SJCRH30 (cell line): ENCODE data around the gene WSCD1. TPM values are rescaled to one million over a fixed set of nuclear protein-coding genes. Genes with fewer than 3 reads are reported as not detected.
A peak's percentile ranks its signal among the peaks of the same experiment; 100 is the strongest.

Experiments
- DNase-seq, 2 experiments: peaks; one replicate each; pipeline ENCODE4 v3.0.0-alpha.2; 2015 to 2020
- H3K27ac ChIP-seq: fragments of 250-450 bp; sonication (Bioruptor Pico); 2 replicates; pipeline ENCODE4 v1.5.1; 2020; ENCODE audit warnings: mild to moderate bottlenecking, moderate library complexity
- H3K27me3 ChIP-seq: fragments of 250-450 bp; sonication (Bioruptor Pico); 2 replicates; pipeline ENCODE4 v1.5.1; 2020; ENCODE audit warnings: mild to moderate bottlenecking, moderate library complexity
- H3K36me3 ChIP-seq: fragments of 250-450 bp; sonication (Bioruptor Pico); 2 replicates; pipeline ENCODE4 v1.5.1; 2020; ENCODE audit warnings: mild to moderate bottlenecking, moderate library complexity
- H3K4me1 ChIP-seq: fragments of 250-450 bp; sonication (Bioruptor Pico); 2 replicates; pipeline ENCODE4 v1.5.1; 2020; ENCODE audit warnings: mild to moderate bottlenecking, moderate library complexity
- H3K4me3 ChIP-seq: fragments of 250-450 bp; sonication (Bioruptor Pico); 2 replicates; pipeline ENCODE4 v1.5.1; 2020; ENCODE audit warnings: mild to moderate bottlenecking, moderate library complexity
- H3K9me3 ChIP-seq: fragments of 250-450 bp; sonication (Bioruptor Pico); replicated peaks from 2 replicates; pipeline ENCODE4 v1.5.1; 2020; ENCODE audit warnings: mild to moderate bottlenecking, moderate library complexity
- total RNA-seq: library from RNA; depleted of rRNA; stranded (reverse); fragments of >200 nt; shearing (Covaris generic); gene quantifications from 2 replicates; pipeline ENCODE4 v1.2.3, GENCODE V29; 2014

Gene WSCD1
- total RNA-seq, 1 experiment from 2014 or later: 101 TPM

DNA sequence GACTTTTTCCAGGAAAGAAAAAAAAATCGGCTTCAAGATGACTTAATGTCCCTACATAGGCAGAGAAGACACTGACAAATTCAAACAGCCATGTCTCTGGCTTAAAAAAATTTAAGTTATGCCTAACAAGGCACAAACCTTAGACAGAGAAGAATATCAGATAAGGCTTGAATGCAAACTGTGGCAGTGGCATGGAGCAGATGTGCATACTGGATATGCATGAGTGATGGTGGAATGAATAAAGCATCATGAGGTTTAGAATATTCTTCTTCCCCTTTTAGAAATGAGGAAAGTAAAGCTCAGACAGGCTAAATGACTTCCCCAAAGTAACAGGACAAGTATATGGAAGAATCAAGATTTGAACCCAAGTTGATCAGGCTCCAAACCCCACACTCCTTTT, 23.2 kb upstream of the WSCD1 start:
- no peaks in the 10 kb centered on the region for H3K9me3 ChIP-seq
- DNase-seq: no peak
- H3K4me1 ChIP-seq: peaks cover 17% of the 10 kb centered on the region
- no peak overlapping the region; the same call in 1 of the 2 replicates for H3K27ac ChIP-seq
- H3K27me3 ChIP-seq: no peaks in the 10 kb centered on the region
- H3K36me3 ChIP-seq: no peaks in the 10 kb centered on the region
- H3K4me3 ChIP-seq: no peak overlapping the region

GRCh38 chr17:6047966-6048365, 22.2 kb upstream of the WSCD1 start:
- H3K4me3 ChIP-seq: no peak overlapping the region
- H3K27ac ChIP-seq: peak overlapping the region; percentile 71
- DNase-seq: peak; percentile 52 to 74
- H3K4me1 ChIP-seq: peaks cover 17% of the 10 kb centered on the region
- H3K36me3 ChIP-seq: no peaks in the 10 kb centered on the region
- no peaks in the 10 kb centered on the region for H3K27me3 ChIP-seq
- H3K9me3 ChIP-seq: no peaks in the 10 kb centered on the region

DNA sequence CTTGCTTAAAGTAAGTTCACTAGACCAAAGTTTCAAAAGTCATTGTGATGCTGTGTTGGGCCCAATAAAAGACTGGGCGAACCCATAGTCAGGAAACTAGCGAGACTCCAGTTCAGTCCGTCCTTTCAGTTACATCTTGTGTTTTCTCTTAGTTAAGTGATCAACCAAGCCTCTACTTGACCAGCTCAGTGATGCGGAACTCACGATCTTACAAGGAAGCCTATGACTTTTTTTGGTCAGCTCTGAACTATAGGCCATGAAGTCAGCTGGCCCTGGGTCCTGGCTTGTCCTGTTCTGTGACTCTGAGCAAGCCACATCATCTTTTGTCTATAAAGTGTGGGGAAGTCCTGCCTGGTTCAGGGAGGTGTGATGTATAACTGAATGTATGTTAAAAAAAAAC, 21.7 kb upstream of the WSCD1 start:
- no peaks in the 10 kb centered on the region for H3K27me3 ChIP-seq
- DNase-seq: no peak
- H3K4me3 ChIP-seq: no peak overlapping the region
- no peaks in the 10 kb centered on the region for H3K9me3 ChIP-seq
- no peaks in the 10 kb centered on the region for H3K36me3 ChIP-seq
- H3K27ac ChIP-seq: peak overlapping the region; percentile 71
- peaks cover 17% of the 10 kb centered on the region for H3K4me1 ChIP-seq

GRCh38 chr17:6052926-6053325, 17.3 kb upstream of the WSCD1 start:
- Histone ChIP-seq H3K4me3 (no peak overlapping the region), H3K27me3 (no peaks in the 10 kb centered on the region), H3K27ac (no peak overlapping the region), H3K9me3 (no peaks in the 10 kb centered on the region), H3K36me3 (no peaks in the 10 kb centered on the region), H3K4me1 (peaks cover 6% of the 10 kb centered on the region)
- no peak for DNase-seq

- Histone ChIP-seq H3K4me1 (no peaks in the 10 kb centered on the region), H3K4me3 (no peak overlapping the region), H3K27ac (no peak overlapping the region), H3K27me3 (no peaks in the 10 kb centered on the region), H3K36me3 (no peaks in the 10 kb centered on the region), H3K9me3 (no peaks in the 10 kb centered on the region)
- DNase-seq: no peak
These were observed 15.8 kb upstream of the WSCD1 start for GRCh38 chr17:6054372-6054771.

DNA sequence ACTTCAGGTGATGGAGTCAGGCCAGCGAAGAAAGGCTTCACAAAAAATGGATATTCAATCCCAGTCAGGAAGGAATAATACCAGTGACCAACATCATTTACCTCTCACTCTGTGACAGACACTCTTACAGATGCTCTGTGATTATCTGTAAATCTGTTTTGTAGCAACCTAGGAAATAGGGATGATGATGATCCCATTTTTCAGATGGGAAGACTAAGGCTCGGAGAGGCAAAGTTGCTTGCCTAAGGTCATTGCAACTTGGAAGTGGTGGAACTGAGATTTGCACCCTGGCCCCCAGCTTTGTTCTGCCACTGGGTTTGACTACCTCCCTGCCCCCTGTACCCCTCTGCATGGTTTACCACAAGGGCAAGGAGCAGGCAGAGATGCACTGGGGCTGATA, 14.1 kb upstream of the WSCD1 start:
- no peaks in the 10 kb centered on the region for H3K4me1 ChIP-seq
- H3K36me3 ChIP-seq: no peaks in the 10 kb centered on the region
- no peaks in the 10 kb centered on the region for H3K27me3 ChIP-seq
- no peaks in the 10 kb centered on the region for H3K9me3 ChIP-seq
- no peak overlapping the region for H3K27ac ChIP-seq
- DNase-seq: no peak
- no peak overlapping the region for H3K4me3 ChIP-seq

GRCh38 chr17:6057562-6057961, 12.6 kb upstream of the WSCD1 start:
- H3K27ac ChIP-seq: no peak overlapping the region
- no peaks in the 10 kb centered on the region for H3K4me1 ChIP-seq
- no peaks in the 10 kb centered on the region for H3K27me3 ChIP-seq
- no peaks in the 10 kb centered on the region for H3K9me3 ChIP-seq
- no peak for DNase-seq
- H3K36me3 ChIP-seq: no peaks in the 10 kb centered on the region
- no peak overlapping the region for H3K4me3 ChIP-seq

GRCh38 chr17:6059406-6059805, 10.8 kb upstream of the WSCD1 start:
- no peaks in the 10 kb centered on the region for H3K27me3 ChIP-seq
- no peaks in the 10 kb centered on the region for H3K4me1 ChIP-seq
- no peak overlapping the region for H3K27ac ChIP-seq

DNA sequence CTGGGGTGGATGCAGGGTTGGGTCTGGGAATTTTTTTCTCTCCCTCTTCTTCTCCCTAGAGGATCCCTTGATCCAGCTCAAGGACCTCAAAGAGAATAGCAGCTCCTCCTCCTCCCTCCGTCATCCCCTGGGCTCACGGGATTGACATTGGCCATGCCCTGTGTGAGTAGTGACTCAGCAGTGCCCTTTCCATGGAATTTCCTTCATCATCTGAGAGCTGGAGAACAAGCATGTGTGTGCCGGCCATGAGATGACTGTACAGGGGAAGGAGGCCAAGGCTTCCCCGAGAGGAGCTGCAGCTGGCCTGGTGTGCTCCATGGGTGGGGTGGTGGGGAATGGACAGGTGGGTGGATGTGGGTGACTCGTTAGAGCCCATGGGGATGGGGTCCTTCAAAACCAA, 8.9 kb upstream of the WSCD1 start:
- no peak for DNase-seq
- no peaks in the 10 kb centered on the region for H3K27me3 ChIP-seq
- H3K9me3 ChIP-seq: no peaks in the 10 kb centered on the region
- H3K4me1 ChIP-seq: no peaks in the 10 kb centered on the region
- H3K4me3 ChIP-seq: no peak overlapping the region
- no peak overlapping the region for H3K27ac ChIP-seq
- H3K36me3 ChIP-seq: no peaks in the 10 kb centered on the region

More at GRCh38 chr17:6059406-6059805, 10.8 kb upstream of the WSCD1 start:
- DNase-seq: no peak
- Histone ChIP-seq H3K9me3 (no peaks in the 10 kb centered on the region), H3K36me3 (no peaks in the 10 kb centered on the region), H3K4me3 (no peak overlapping the region)

DNA sequence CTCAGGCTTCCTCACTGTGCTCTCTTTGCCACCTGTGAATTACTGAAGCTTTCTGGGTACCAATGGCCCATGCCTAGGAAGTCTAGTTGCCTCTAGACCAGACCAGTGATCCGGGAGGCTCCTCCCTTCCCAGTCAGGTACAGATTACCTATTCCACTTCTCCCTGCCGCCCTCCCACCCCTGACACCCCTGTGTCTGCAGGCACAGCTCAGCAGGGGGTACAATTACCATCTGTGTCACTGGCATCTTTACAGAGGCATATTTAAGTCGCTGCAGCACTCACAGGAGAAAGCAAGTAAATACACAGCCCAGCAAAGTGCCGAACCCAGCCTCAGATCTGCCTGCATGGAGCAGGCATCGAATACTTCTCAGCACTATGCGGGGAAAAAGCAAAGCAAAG, 5.3 kb upstream of the WSCD1 start:
- Histone ChIP-seq H3K27ac (no peak overlapping the region), H3K27me3 (no peaks in the 10 kb centered on the region), H3K4me1 (peaks cover 4% of the 10 kb centered on the region; the same call in 1 of the 2 replicates), H3K9me3 (no peaks in the 10 kb centered on the region), H3K36me3 (no peaks in the 10 kb centered on the region), H3K4me3 (no peak overlapping the region)
- no peak for DNase-seq

DNA sequence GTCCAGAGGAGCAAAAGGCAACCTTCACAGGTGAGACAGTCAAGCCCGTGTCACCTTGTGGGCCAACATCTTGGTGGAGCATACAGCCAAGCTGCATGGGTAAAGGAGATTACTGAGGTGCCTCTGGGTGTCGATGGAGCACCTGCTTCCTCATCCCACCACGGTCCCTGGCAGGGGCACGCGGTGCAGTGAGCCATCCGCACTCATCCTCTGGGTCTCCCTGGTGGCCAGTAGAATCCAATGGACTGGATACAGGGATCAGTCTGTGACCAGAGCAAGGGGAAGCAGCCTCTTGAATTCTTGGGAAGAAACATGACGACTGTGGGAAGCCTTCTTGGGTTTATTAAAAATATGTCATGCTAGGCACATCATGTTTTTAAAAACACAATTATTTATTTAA, 4.8 kb upstream of the WSCD1 start:
- H3K27me3 ChIP-seq: no peaks in the 10 kb centered on the region
- H3K4me1 ChIP-seq: peaks cover 4% of the 10 kb centered on the region; the same call in 1 of the 2 replicates
- no peak overlapping the region for H3K4me3 ChIP-seq
- H3K36me3 ChIP-seq: no peaks in the 10 kb centered on the region
- H3K27ac ChIP-seq: no peak overlapping the region
- no peak for DNase-seq
- no peaks in the 10 kb centered on the region for H3K9me3 ChIP-seq

DNA sequence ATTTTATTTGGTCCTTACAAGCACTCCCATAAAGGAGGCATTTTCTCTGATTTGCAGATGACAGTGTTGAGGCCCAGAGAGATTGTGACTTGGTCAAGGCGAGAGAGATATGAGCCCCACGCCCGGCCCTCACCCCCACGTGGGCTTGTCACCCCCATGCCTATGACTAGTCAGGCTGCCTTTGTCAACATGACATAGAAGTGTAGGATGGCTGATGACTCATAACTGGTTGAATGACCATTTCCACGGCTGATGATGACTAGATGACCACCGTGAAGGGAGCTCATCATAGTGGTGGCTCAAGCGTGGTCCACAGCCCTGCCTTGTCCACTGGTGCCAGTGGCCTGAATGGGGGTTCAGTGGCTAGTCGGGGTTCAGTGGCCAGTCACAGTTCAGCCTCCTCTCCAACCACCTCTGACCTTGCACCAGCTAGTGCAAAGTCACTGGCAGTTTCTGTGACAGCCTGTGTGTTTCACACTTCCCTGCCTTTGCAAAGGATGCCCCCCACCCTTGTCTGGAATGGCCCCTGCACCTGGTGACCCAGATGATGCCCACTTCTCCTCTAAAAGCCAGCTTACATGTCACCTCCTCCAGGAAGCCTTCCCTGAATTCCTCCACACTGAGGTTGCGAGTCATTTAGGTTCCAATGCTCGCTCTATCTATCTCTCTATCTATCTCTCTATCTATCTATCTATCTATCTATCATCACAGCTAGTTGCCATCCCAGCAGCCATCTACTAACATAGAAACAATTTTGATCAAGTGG, 3.8 kb upstream of the WSCD1 start:
- H3K27me3 ChIP-seq: no peaks in the 10 kb centered on the region
- H3K9me3 ChIP-seq: no peaks in the 10 kb centered on the region
- H3K4me3 ChIP-seq: no peak overlapping the region
- H3K36me3 ChIP-seq: no peaks in the 10 kb centered on the region
- H3K4me1 ChIP-seq: peaks cover 4% of the 10 kb centered on the region; the same call in 1 of the 2 replicates
- no peak for DNase-seq
- no peak overlapping the region for H3K27ac ChIP-seq

DNA sequence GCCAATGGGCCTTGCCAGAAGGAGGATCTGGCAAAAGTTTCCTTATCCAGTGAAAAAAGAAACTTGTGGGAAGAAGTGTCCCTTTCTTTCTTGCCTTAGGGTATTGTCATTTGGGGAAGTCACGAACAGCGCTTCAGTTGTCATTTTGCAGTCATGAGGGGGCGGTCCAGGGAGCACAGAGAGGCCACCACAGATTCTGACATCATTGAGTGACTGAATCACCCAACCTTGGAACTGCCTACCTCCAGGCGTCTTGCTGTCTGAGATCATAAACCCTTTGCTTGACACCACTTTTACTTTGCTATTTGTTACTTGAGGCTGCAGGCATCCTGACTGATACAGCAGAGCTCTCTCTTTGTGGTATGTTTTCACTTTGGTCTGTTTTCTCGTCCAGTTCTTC, 3.1 kb upstream of the WSCD1 start:
- no peak for DNase-seq
- H3K9me3 ChIP-seq: no peaks in the 10 kb centered on the region
- no peak overlapping the region for H3K4me3 ChIP-seq
- H3K4me1 ChIP-seq: peaks cover 8% of the 10 kb centered on the region
- H3K27ac ChIP-seq: no peak overlapping the region
- no peaks in the 10 kb centered on the region for H3K36me3 ChIP-seq
- no peaks in the 10 kb centered on the region for H3K27me3 ChIP-seq

- Histone ChIP-seq H3K27me3 (no peaks in the 10 kb centered on the region), H3K4me3 (peak overlapping the region; percentile 86), H3K9me3 (no peaks in the 10 kb centered on the region), H3K36me3 (peaks cover 12% of the 10 kb centered on the region; the same call in 1 of the 2 replicates), H3K27ac (no peak overlapping the region; the same call in 1 of the 2 replicates), H3K4me1 (peaks cover 35% of the 10 kb centered on the region)
- no peak for DNase-seq
These were observed 292 bp downstream of the WSCD1 start for GRCh38 chr17:6070430-6070912.

DNA sequence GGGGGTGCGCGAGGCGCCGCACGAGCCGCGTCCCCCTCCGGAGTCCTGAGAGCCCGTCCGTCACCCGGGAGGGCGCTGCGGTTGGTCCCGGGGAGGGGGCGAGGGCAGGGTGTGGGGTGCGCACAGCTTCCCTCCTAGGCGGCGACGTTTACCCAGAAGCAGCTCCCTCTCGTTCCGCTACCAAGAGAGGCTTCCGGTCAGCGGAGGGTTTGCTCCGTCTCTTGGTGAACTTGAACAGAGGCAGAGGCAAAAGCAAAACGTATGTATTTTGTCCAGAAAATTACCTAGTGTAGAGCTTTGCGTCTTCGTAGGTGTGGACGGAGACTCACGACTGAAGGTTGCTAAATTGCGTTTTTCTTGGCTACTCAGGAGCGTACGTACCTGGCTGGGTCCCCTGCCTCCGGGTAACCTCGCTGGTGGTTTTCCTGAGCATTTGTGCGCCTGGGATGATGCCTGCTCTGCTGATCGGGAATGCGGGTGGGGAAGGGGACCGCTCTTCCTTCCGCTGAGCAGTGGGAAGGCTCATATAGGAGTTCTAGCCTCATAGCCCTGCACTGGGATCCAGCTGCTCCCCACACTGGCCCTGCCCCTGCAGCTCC, 833 bp downstream of the WSCD1 start:
- DNase-seq: peak; percentile 60 to 61
- Histone ChIP-seq H3K4me1 (peaks cover 40% of the 10 kb centered on the region), H3K9me3 (no peaks in the 10 kb centered on the region), H3K27me3 (no peaks in the 10 kb centered on the region), H3K27ac (peak overlapping the region; percentile 83), H3K4me3 (peak overlapping the region; percentile 86), H3K36me3 (peaks cover 12% of the 10 kb centered on the region; the same call in 1 of the 2 replicates)
